ENCODE measurements around the gene COX11. TPM values are rescaled to one million over a fixed set of nuclear protein-coding genes. Genes with fewer than 3 reads are reported as not detected.

The COX11 gene
- total and polyA plus RNA-seq, 2 of the 8 experiments (the other 6 are each of a cell fraction or from before 2014, with no cell fraction given), result 43.0 to 54.1 TPM

GRCh38 chr17:54996441-54996840 is 28.0 kb upstream of the COX11 start:
- DNase-seq (ENCODE audit: low read depth in 1 of 2, low spot score in 2 of 2) (no peak), FAIRE-seq (no peak)
- H4K91ac ChIP-seq (replicated peaks; ENCODE audit: insufficient read length, low read length), result no peak overlapping the region
- H3K23me2 ChIP-seq (ENCODE audit: low read depth, low read length), result no peaks in the 10 kb centered on the region
- H3K27ac ChIP-seq (ENCODE audit: low read depth, low read length), result no peak overlapping the region
- no peak overlapping the region for H4K8ac ChIP-seq (ENCODE audit: extremely low read depth, insufficient read depth, low read length)
- 90% methylated on average over 1 of the region's 1 CpG; no CpG with 5 or more reads in 1 of the 2 experiments for WGBS, 2 experiments (ENCODE audit: extremely low coverage in 1 of 2, insufficient coverage in 1 of 2, insufficient read length in 1 of 2, insufficient replicate concordance in 2 of 2, low coverage in 1 of 2, low lambda C conversion rate in 2 of 2, missing lambda C conversion rate in 1 of 2)
- no peak overlapping the region for H2BK120ac ChIP-seq (replicated peaks; ENCODE audit: low read depth, low read length)
- no peak overlapping the region for H2AK5ac ChIP-seq (ENCODE audit: low read depth, low read length)
- no peak overlapping the region for H3K56ac ChIP-seq (replicated peaks; ENCODE audit: insufficient read length, low read depth, low read length)
- no peak overlapping the region for H3K4me2 ChIP-seq (ENCODE audit: insufficient read depth in 1 of 2, low read depth in 2 of 2, low read length in 2 of 2)
- no peaks in the 10 kb centered on the region for H3K9me3 ChIP-seq (ENCODE audit: insufficient read depth in 2 of 2, low read depth in 1 of 2, low read length in 1 of 2)
- no peak overlapping the region for H3K14ac ChIP-seq (ENCODE audit: insufficient read length)
- H3K27me3 ChIP-seq (replicated peaks in 1 of 4; ENCODE audit: control insufficient read depth in 3 of 4, extremely low read depth in 1 of 4, insufficient read depth in 3 of 4, low read length in 3 of 4), result no peaks in the 10 kb centered on the region
- H4K20me1 ChIP-seq (replicated peaks in 1 of 2; ENCODE audit: control insufficient read depth in 1 of 2, insufficient read depth in 2 of 2, low read length in 2 of 2), result no peaks in the 10 kb centered on the region
- no peak overlapping the region for H2BK5ac ChIP-seq (ENCODE audit: low read depth, low read length)
- no peak overlapping the region for H2BK20ac ChIP-seq (ENCODE audit: low read length)
- peaks cover 0 to 7% (median 0%) of the 10 kb centered on the region in 4 experiments; a peak in 1 of 8 replicates for H3K36me3 ChIP-seq (ENCODE audit: control insufficient read depth in 2 of 4, insufficient read depth in 4 of 4, low read length in 3 of 4)
- no peak overlapping the region for H3K4me3 ChIP-seq (ENCODE audit: extremely low read depth in 1 of 4, insufficient read depth in 2 of 4, low read depth in 3 of 4, low read length in 4 of 4)
- no peaks in the 10 kb centered on the region for H3K4me1 ChIP-seq (replicated peaks in 1 of 4; ENCODE audit: control insufficient read depth in 3 of 4, insufficient read depth in 4 of 4, low read length in 3 of 4)
- no peaks in the 10 kb centered on the region for H3K79me1 ChIP-seq (ENCODE audit: low read depth, low read length)
- H3K9ac ChIP-seq (replicated peaks in 1 of 4; ENCODE audit: extremely low read depth in 1 of 4, low read depth in 3 of 4, low read length in 3 of 4), result no peak overlapping the region
- H4K5ac ChIP-seq (ENCODE audit: insufficient read length, low read depth, low read length), result no peak overlapping the region
- no peak overlapping the region for H3K23ac ChIP-seq (ENCODE audit: insufficient read length)
- H3K79me2 ChIP-seq (ENCODE audit: control insufficient read depth in 1 of 2, insufficient read depth in 2 of 2, low read length in 2 of 2), result no peaks in the 10 kb centered on the region
- no peak overlapping the region for H2BK15ac ChIP-seq (ENCODE audit: low read length)
- ChIA-PET CTCF (ENCODE audit: partially characterized antibody) (interaction anchor here (1.1 to 7.6 kb wide), 4 partner anchors 8 to 351 kb away, joined by 3 to 107 read pairs (median 5); no protein-coding TSS in a partner anchor), POLR2A (ENCODE audit: partially characterized antibody) (no interaction called here)
- H2AFZ ChIP-seq (ENCODE audit: low read length), result no peak overlapping the region
- no peak overlapping the region for H2BK12ac ChIP-seq (ENCODE audit: low read depth, low read length)
- H3K4ac ChIP-seq (replicated peaks; ENCODE audit: insufficient read length, low read depth, low read length), result no peak overlapping the region
- H3K18ac ChIP-seq (ENCODE audit: extremely low read depth, low read length), result no peak overlapping the region
- TF ChIP-seq PHF8 (conservative IDR thresholded peaks at IDR 0.05; ENCODE audit: low read depth, low read length), result no peak

All from H1 (cell line).